HG02610 (cell line): ENCODE data around the gene NPTX2.
"Not testable (repeated sequence)": the region's sequence is repeated elsewhere in the genome, so short reads cannot be mapped to it uniquely, and the experiment has no call there.

Experiments
- ATAC-seq: cut with Tn5 transposase; IDR thresholded peaks from one replicate; pipeline ENCODE4 v1.9.1; 2021; ENCODE audit warnings: mild to moderate bottlenecking, moderate library complexity; ENCODE audit not compliant: unreplicated experiment

The NPTX2 gene, protein sequence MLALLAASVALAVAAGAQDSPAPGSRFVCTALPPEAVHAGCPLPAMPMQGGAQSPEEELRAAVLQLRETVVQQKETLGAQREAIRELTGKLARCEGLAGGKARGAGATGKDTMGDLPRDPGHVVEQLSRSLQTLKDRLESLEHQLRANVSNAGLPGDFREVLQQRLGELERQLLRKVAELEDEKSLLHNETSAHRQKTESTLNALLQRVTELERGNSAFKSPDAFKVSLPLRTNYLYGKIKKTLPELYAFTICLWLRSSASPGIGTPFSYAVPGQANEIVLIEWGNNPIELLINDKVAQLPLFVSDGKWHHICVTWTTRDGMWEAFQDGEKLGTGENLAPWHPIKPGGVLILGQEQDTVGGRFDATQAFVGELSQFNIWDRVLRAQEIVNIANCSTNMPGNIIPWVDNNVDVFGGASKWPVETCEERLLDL

DNA sequence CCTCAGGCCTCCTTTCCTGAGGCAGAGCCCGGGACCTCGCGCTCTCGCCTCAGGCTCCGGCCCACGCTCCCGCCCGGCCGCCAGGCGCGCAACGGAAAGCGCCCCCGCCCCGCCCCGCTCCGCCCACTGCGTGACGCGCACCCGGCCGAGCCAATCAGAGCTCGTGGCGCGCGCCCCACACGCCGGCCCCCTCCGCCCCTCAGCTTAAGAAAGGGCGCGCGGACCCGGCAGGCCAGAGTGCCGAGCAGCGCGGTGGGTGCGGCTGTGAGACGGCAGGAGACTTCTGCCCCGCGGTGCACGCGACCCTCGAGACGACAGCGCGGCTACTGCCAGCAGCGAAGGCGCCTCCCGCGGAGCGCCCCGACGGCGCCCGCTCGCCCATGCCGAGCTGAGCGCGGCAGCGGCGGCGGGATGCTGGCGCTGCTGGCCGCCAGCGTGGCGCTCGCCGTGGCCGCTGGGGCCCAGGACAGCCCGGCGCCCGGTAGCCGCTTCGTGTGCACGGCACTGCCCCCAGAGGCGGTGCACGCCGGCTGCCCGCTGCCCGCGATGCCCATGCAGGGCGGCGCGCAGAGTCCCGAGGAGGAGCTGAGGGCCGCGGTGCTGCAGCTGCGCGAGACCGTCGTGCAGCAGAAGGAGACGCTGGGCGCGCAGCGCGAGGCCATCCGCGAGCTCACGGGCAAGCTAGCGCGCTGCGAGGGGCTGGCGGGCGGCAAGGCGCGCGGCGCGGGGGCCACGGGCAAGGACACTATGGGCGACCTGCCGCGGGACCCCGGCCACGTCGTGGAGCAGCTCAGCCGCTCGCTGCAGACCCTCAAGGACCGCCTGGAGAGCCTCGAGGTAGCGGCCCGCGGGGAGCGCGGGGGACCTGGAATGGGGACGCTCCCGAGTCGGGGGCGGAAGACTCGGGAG lies at the start of gene NPTX2:
NPTX2 (plus strand) TSS at position 235 of the 909 bp plus-strand sequence; CDS start at position 412, 177 bp downstream.
- ATAC-seq = no peak

DNA sequence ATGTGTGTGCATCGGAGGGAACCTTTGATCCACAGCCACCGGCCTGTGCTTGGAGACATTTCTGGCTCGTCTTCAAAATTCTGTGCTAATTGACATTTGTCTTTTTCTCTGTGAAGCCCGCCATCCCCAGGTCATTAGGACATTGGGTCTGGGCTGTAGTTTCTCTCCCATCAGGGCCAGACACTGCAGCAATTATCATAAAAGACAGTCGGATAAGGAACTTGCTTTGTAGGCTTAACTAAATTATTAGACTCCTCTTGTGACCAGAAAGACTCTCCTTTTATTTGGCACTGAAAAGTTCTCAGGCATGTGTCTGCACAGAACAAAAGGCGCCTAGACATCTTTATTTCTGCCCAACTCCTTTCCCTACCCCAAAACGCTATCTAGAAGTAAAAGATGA lies 49.1 kb upstream of the NPTX2 start:
- no peak for ATAC-seq

DNA sequence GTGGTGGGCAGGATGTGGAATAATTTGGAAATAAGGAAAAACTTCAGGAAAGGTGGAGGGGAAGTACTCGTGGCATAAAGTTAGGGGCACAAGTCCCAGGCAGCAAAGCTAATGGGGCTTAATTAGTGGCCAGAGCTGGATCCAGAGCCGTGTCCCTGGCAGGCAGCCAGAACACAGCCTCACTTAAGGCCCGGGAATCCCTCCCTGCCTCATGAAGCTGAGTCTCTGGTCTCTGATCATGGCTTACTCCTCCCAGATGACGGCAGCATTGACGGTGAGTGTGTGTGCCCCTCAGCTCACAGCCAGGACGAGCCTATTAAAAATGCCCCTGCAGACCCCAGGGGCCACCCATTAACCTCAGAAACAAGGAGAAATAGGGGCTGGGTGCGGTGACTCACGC lies 48.2 kb upstream of the NPTX2 start:
- no peak for ATAC-seq

DNA sequence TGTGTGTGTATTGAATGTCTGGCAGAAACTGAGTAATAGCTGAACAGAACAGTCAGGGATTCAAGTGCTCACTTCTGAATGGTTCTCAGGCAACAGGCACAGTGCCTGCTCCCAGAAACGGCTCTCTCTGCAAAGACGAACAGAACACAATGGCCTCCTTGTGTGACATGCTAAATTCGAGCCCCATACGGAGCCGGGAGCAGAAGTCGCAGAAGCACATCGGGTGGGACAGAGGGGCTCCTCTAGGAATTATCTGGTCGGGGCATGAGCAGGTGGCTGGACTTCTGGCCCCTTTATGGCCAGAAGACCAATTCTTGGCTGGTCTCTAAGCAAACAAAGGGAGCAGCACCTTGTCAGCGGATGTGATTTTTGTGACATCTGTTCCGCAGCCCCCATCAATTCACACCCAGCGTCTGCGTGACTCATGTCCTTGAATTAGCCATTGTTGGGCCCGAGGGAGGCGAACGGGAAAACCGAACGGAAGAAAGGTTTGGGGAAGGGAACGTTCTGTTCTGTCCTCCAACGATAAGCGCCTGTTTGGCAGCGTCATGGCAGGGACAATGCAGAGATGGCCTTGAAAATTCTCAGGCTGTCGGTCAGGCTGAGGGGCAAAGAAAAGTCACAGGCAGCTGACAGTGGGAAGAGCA lies 47.3 kb upstream of the NPTX2 start:
- no peak for ATAC-seq

DNA sequence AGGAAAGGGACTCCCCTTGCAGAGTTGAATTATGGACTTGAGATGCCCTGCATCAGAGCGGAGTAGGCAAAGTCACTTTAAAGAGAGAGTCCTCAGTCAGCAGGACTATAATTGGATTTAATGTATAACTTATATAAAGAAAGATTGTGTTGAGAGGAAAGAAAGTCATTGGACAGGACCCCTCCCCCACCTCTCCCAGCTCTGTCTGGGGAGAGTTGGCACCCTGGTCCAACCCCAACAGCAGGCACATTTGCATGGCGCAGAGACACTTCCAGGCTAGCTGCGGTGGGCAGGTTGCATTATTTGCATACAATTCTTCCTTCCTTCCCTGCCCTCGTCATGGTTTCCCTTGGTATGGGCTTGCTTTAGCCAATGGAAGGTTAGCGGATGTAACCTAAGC lies 46.1 kb upstream of the NPTX2 start:
- ATAC-seq = no peak

DNA sequence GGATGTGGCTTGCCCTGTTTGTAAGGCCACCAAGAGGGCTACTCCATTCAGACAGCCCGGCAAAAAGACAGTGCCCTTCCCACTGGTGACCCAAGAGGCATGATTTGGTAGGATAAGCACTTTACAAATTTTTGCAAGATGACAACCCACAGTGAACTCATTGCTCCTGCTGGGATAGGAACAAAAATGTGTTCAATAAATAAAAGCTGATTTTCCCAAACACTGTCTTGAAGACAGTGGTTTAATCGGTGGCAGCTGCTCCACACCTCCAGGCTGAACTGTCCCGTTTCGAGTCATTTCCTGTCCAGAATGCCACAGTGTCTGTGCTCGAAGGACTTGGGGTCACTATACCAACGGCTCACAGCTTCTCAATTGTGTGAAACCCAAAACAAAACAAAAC lies 45.1 kb upstream of the NPTX2 start:
- ATAC-seq = no peak

DNA sequence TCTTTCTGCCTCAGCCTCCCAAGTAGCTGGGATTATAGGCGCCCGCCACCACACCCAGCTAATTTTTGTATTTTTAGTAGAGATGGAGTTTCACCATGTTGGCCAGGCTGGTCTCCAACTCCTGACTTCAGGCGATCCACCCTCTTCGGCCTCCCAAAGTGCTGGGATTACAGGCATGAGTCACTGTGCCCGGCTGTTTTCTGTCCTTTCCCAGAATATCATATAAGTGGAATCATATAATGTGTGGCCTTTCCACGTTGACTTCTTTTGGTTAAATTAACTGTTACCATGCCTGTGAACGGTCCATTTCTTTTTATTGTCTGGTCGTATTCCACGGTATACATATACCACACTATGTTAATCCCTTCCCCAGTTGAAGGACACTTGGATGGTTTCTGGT lies 44.4 kb upstream of the NPTX2 start:
- ATAC-seq = not testable (repeated sequence)

DNA sequence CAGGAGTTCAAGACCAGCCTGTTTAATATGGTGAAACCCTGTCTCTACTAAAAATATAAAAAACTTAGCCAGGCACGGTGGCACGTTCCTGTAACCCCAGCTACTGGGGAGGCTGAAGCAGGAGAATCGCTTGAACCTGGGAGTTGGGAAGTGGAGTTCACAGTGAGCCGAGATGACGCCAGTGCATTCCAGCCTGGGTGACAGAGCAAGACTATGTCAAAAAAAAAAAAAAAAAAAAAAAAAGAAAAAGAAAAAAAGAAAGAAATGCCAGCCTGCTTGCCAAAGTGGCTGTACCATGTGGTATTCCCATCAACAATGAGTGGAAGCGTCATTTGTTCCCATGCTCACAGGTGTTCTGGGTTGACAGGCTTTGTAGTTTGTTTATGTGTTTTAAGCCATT lies 43.3 kb upstream of the NPTX2 start:
- ATAC-seq = no peak

DNA sequence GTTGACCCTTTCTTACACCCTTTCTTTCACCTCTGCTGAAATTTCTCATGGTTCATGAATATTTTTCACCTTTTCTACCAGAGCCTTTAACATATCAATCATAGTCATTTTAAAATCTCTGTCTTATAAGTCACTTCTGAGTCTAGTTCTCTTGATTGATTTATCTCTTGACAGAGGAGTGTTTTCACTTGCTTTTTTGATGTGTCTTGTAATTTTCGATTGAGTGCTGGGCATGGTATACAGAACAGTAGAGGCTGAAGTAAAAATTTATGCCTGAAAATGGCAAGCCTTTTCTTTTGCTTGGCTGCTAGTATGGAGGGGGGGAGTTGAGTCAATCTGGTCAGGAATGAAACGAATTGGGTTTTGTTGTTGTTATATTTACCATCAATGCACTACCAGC lies 41.2 kb upstream of the NPTX2 start:
- no peak for ATAC-seq

DNA sequence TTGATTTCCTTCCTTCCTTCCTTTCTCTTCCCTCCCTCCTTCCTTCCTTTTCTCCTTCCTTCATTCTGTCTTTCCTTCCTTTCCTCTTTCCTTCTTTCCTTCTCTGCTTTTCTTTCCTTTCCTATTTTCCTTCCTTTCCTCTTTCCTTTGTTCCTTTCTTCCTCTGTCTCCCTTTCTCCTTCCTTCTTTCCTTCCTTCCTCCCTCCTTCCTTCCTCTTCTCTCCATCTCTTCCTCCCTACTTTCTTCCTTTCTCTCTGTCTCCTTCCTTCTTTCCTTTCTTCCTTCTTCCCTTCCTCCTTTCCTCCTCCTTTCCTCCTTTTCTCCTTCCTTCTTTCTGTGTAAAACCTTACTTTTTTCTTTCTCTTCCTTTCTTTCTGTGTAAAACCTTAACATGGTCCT lies 32.3 kb upstream of the NPTX2 start:
- ATAC-seq = no peak

DNA sequence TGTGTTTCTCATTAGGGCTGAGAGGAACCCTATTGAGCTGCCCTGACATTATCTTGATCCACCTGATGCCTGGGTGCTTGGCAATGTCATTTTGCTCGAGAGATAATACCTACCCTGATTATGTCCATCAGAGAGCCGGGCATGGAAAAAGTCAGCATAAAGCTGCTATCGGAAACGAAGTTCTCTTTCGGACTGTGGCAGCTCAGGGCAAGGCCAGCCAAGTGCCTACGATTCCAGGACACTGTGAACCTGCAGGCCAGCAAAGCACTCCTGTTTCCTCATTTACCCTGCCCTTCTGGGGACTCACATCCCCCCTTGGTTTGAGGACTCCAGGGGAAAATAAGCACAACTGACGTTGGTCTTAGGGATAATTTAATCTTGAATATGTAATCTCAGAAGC lies 25.2 kb upstream of the NPTX2 start:
- ATAC-seq = no peak

DNA sequence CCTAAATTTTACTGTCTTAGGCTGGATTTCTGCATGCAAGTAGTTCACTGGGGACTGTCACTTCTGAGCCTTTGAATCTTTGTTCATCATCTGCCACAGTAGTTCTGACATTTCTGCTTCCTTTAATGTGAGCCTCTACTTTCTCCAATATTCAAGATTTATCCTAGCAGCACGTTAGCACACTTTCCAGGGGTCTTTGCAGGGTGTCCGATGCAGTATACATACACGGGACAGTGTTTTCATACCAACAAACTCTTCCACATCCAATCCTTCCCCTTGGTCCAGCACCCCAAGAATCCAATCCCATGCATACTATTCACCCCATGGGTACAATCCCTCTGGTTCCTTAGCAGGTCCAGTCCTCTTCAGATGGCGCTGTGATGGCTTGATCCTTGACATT lies 22.7 kb upstream of the NPTX2 start:
- ATAC-seq = no peak

DNA sequence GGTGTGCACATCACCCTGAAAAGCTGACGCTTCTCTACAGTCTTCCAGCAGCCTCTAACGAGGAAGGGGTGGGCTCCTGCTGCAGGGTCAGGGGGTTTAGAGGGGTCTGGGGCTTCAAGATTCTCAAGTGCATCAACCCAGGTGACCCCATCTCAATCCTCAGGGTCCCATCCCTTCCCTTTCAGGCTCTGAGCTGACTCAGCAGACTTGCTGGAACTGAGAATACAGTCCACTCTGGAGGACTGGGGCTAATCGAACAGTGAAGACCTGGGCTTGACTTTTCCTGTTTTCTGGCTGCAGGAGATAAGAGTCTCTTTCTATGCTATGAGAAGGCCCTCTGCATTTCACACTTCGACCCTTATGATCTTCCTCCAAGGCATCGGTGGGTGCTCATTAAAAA lies 22.3 kb upstream of the NPTX2 start:
- no peak for ATAC-seq

DNA sequence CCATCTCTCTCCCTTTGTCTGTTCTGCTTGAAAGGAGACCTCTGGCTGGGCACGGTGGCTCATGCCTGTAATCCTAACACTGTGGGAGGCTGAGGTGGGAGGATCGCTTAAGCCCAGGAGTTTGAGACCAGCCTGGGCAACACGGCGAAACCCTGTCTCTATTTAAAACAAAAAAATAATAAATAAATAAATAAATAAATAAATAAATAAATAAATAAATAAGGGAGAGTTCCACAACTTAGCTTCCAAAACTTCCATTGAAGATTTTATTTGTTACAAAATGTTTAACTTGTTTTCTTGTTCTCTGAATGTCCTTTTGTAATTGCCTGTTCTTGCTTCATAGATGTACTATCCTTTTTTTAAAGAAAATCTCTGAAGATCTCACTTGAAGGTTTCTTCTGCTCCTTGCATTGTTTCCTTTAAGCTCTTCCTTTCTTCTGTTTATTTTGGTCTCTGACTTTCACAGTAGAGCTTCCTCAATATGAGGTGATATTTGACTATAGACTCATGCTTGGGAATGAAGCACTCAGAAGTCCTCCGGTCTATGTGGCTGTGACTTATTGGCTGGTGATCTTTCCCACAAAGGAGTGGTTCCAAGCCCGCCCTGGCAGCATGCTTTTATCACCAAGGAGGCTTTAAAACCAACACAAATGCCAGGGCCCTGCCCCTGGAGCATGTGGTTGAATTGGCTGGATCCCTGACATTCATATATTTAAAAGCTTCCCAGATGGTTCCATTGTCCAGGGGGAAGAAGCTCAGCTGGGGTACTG lies 18.1 kb upstream of the NPTX2 start:
- no peak for ATAC-seq

DNA sequence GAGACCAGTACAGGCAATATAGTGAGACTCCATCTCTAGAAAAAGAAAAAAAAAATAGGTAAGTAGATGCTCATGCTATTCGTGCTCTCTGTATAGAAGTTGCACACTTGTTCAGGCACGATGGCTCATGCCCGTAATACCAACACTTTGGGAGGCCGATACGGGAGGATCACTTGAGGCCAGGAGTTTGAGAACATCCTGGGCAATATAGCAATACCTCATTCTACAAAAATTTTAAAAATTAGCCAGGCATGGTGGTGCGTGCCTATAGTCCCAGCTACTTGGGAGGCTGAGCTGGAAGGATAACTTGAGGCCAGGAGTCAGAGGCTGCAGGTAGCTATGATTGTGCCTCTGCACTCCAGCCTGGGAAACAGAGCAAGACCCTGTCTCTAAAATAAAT lies 17.2 kb upstream of the NPTX2 start:
- no peak for ATAC-seq

DNA sequence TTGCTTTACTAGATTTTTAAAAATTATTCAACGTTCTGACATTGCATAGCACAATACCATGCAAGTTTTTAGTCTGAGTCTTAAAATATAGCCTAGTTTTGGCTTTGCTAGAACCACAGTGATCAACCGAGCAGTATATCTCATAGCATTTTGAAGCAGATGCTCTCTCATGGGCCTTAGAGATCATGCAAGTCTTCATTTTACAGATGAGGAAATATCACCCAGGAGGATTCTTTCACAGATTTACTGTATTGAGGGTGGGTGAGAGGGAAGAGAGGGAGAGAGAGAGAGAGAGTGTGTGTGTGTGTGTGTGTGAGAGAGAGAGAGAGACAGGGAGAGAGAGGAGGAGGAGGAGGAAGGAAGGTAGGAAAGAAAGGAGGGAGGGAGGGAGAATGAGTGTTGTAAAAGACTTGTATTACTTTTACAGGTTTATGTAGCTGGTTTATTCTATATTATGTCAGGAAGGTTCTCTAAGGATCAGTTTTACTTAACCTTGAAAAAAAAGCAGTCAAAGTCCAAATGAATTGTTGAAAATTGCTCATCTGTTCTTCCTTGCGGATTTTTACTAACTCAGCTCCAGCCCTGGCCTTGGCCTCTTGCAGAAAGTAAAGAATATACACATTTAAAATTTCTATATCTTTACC lies 14.2 kb upstream of the NPTX2 start:
- ATAC-seq = no peak

DNA sequence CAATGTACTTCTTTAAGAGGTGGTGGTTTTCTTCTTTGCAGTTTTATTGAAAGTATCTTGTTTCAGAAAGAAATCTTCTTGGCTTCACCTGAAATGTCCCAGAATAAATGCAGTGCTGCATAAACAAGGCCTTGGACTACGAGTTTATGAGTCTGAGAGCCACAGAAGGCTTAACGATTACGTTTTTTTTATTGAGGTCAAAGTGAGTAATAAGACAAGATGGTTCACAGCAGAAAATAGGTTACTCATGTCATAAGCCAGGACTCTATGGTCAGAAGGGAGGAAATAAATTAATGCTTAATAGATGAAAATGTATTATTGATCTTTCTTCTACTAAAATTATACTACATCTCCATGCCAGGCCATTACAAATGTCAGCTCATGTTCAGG lies 13.7 kb upstream of the NPTX2 start:
- ATAC-seq = no peak

DNA sequence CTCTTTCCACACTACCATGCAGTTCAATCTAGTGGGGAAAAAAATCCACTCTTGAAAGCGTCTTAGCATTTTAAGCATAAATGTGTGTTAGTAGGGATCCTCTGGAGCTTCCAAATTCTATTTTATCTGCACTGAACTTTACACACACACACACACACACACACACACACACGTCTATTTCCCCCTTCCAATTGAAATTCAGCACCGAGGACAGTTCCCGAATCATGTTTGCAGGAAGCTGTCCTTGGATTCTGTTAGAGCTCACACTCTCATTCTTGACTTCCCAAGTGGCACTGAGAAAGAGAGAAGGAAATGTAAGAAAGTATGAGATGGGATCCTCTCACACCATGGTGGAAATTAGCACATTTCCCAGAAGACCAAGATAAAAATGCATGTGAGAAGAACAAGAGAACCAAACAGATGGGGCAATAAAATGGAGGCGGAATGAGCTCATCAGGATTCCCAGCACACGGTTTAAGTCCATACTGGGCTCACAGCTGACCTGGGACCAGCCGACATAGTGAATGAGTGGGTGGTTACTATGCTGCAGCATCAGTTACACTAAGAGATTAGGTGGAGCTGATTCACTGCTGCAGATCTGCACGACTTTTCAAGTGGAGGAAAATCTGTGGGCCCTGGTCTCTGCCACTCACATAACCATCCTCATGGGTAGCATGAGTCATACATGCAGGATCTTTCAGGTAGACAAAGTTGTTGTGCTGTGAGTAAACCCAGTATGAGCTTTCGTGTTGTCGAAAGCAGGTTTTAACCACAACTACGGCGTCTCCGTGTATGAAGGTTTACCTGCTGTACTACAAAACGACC lies 3.3 kb upstream of the NPTX2 start:
- no peak for ATAC-seq

DNA sequence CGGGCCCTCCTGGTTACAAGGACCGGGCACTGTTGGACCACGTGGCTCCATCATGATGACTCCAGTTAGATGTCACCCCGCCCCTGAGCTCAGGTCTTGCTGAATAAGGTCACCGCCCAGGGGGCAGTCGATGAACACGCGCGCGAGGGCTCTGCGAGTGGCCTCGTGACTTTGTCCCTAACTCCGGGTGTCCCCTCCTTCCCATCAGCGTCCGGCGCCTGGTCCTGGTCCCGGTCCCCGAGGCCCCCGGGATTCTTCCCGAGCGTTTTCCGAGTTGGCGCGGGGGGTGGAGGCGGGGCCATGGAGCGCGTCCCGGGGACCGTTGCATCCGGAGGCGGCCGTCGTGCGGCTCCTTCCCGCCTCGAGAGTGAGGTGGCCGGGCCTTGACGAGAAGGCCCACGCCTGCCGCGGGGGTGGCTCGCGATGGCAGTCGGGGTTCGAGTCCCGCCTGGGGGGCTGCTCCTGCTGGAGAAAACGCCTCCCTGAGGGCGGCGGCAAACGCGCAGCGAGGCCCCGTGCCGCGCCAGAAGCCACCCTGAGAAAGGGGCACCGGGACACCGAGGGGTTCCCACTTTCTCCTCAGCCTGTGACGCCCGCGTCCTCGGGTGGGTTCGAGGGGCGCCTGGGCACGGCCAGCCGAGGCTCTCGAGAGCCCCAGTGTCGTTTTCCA lies 569 bp upstream of the NPTX2 start:
- no peak for ATAC-seq
